ENCODE measurements around the gene PRRC1.

The PRRC1 gene

GRCh38 chr5:127558273-127558672, 40.8 kb downstream of the PRRC1 start:
- ChIA-PET POLR2A (no interaction called here), CTCF (no interaction called here)
- H3K36me3 ChIP-seq (ENCODE audit: control insufficient read depth in 4 of 4, insufficient read depth in 4 of 4, low read length in 3 of 4), result peaks cover 5 to 13% (median 7%) of the 10 kb centered on the region in 4 experiments
- no peaks in the 10 kb centered on the region for H3K27me3 ChIP-seq (replicated peaks in 2 of 5; ENCODE audit: control insufficient read depth in 4 of 5, insufficient read depth in 5 of 5, low read length in 4 of 5)
- DNase-seq, result no peak
- no CpG with 5 or more reads among the region's 2 CpGs for WGBS (ENCODE audit: insufficient coverage)
- H3K4me3 ChIP-seq (ENCODE audit: control insufficient read depth in 1 of 7, extremely low read depth in 1 of 7, insufficient read depth in 4 of 7, low read depth in 2 of 7, low read length in 6 of 7), result no peak overlapping the region
- no peaks in the 10 kb centered on the region for H3K9me3 ChIP-seq (ENCODE audit: control extremely low read depth in 1 of 5, control insufficient read depth in 4 of 5, insufficient read depth in 2 of 5, low read depth in 1 of 5, low read length in 4 of 5)
- peaks cover 0 to 14% (median 3%) of the 10 kb centered on the region in 4 experiments for H3K4me1 ChIP-seq (ENCODE audit: control extremely low read depth in 1 of 4, control insufficient read depth in 4 of 4, insufficient read depth in 4 of 4, low read length in 3 of 4)
- H3K27ac ChIP-seq (ENCODE audit: insufficient read depth in 1 of 2, low read depth in 1 of 2, low read length in 2 of 2, poor library complexity in 1 of 2, severe bottlenecking in 2 of 2), result no peak overlapping the region

GRCh38 chr5:127561254-127561653, 43.8 kb downstream of the PRRC1 start:
- no peaks in the 10 kb centered on the region for H3K27me3 ChIP-seq (replicated peaks in 2 of 5; ENCODE audit: control insufficient read depth in 4 of 5, insufficient read depth in 5 of 5, low read length in 4 of 5)
- no peaks in the 10 kb centered on the region for H3K9me3 ChIP-seq (ENCODE audit: control extremely low read depth in 1 of 5, control insufficient read depth in 4 of 5, insufficient read depth in 2 of 5, low read depth in 1 of 5, low read length in 4 of 5)
- POLR2A ChIA-PET, result no interaction called here
- no CpG with 5 or more reads among the region's 3 CpGs for WGBS (ENCODE audit: insufficient coverage)
- no peak overlapping the region for H3K4me3 ChIP-seq (ENCODE audit: control insufficient read depth in 1 of 7, extremely low read depth in 1 of 7, insufficient read depth in 4 of 7, low read depth in 2 of 7, low read length in 6 of 7)
- no peak overlapping the region for H3K27ac ChIP-seq (ENCODE audit: insufficient read depth in 1 of 2, low read depth in 1 of 2, low read length in 2 of 2, poor library complexity in 1 of 2, severe bottlenecking in 2 of 2)
- DNase-seq, result no peak
- CTCF ChIA-PET, result interaction anchor here (1.4 to 4.7 kb wide), 5 partner anchors 11 to 640 kb away, joined by 3 to 48 read pairs (median 4); no protein-coding TSS in a partner anchor
- H3K36me3 ChIP-seq (ENCODE audit: control insufficient read depth in 4 of 4, insufficient read depth in 4 of 4, low read length in 3 of 4), result no peaks in the 10 kb centered on the region
- peaks cover 3 to 40% (median 23%) of the 10 kb centered on the region in 4 experiments for H3K4me1 ChIP-seq (ENCODE audit: control extremely low read depth in 1 of 4, control insufficient read depth in 4 of 4, insufficient read depth in 4 of 4, low read length in 3 of 4)

GRCh38 chr5:127562252-127562651, 44.8 kb downstream of the PRRC1 start:
- Histone ChIP-seq H3K4me3 (ENCODE audit: control insufficient read depth in 1 of 7, extremely low read depth in 1 of 7, insufficient read depth in 4 of 7, low read depth in 2 of 7, low read length in 6 of 7) (peak overlapping the region in 1 of 7 experiments; percentile 13), H3K9me3 (ENCODE audit: control extremely low read depth in 1 of 5, control insufficient read depth in 4 of 5, insufficient read depth in 2 of 5, low read depth in 1 of 5, low read length in 4 of 5) (no peaks in the 10 kb centered on the region), H3K27me3 (replicated peaks in 2 of 5; ENCODE audit: control insufficient read depth in 4 of 5, insufficient read depth in 5 of 5, low read length in 4 of 5) (no peaks in the 10 kb centered on the region), H3K36me3 (ENCODE audit: control insufficient read depth in 4 of 4, insufficient read depth in 4 of 4, low read length in 3 of 4) (no peaks in the 10 kb centered on the region), H3K4me1 (ENCODE audit: control extremely low read depth in 1 of 4, control insufficient read depth in 4 of 4, insufficient read depth in 4 of 4, low read length in 3 of 4) (peaks cover 13 to 50% (median 32%) of the 10 kb centered on the region in 4 experiments), H3K27ac (ENCODE audit: insufficient read depth in 1 of 2, low read depth in 1 of 2, low read length in 2 of 2, poor library complexity in 1 of 2, severe bottlenecking in 2 of 2) (no peak overlapping the region)
- ChIA-PET CTCF (interaction anchor here (1.0 to 4.7 kb wide), 7 partner anchors 9 to 639 kb away, joined by 3 to 48 read pairs (median 5); no protein-coding TSS in a partner anchor), POLR2A (no interaction called here)
- whole genome bisulfite sequencing (ENCODE audit: insufficient coverage), result no CpG with 5 or more reads among the region's 3 CpGs
- DNase-seq, result peak; percentile 55 to 68 (median 60)

GRCh38 chr5:127563136-127563535, 45.7 kb downstream of the PRRC1 start:
- no peak overlapping the region for H3K27ac ChIP-seq (ENCODE audit: insufficient read depth in 1 of 2, low read depth in 1 of 2, low read length in 2 of 2, poor library complexity in 1 of 2, severe bottlenecking in 2 of 2)
- no peaks in the 10 kb centered on the region for H3K27me3 ChIP-seq (replicated peaks in 2 of 5; ENCODE audit: control insufficient read depth in 4 of 5, insufficient read depth in 5 of 5, low read length in 4 of 5)
- H3K9me3 ChIP-seq (ENCODE audit: control extremely low read depth in 1 of 5, control insufficient read depth in 4 of 5, insufficient read depth in 2 of 5, low read depth in 1 of 5, low read length in 4 of 5), result no peaks in the 10 kb centered on the region
- no peak for DNase-seq
- no peak overlapping the region for H3K4me3 ChIP-seq (ENCODE audit: control insufficient read depth in 1 of 7, extremely low read depth in 1 of 7, insufficient read depth in 4 of 7, low read depth in 2 of 7, low read length in 6 of 7)
- 17% methylated on average over 1 of the region's 2 CpGs for WGBS (ENCODE audit: insufficient coverage)
- ChIA-PET CTCF (interaction anchor here (1.0 to 4.7 kb wide), 14 partner anchors 8 to 643 kb away, joined by 3 to 48 read pairs (median 4); no protein-coding TSS in a partner anchor), POLR2A (no interaction called here)
- H3K4me1 ChIP-seq (ENCODE audit: control extremely low read depth in 1 of 4, control insufficient read depth in 4 of 4, insufficient read depth in 4 of 4, low read length in 3 of 4), result peaks cover 19 to 59% (median 38%) of the 10 kb centered on the region in 4 experiments
- H3K36me3 ChIP-seq (ENCODE audit: control insufficient read depth in 4 of 4, insufficient read depth in 4 of 4, low read length in 3 of 4), result no peaks in the 10 kb centered on the region

GRCh38 chr5:127564002-127564769, 46.7 kb downstream of the PRRC1 start:
- CTCF ChIA-PET, result interaction anchor here (0.6 to 4.7 kb wide), 26 partner anchors 10 to 642 kb away, joined by 3 to 48 read pairs (median 4); no protein-coding TSS in a partner anchor
- peaks cover 19 to 66% (median 40%) of the 10 kb centered on the region in 4 experiments for H3K4me1 ChIP-seq (ENCODE audit: control extremely low read depth in 1 of 4, control insufficient read depth in 4 of 4, insufficient read depth in 4 of 4, low read length in 3 of 4)
- no CpG with 5 or more reads among the region's 2 CpGs for WGBS (ENCODE audit: insufficient coverage)
- no peak overlapping the region for H3K4me3 ChIP-seq (ENCODE audit: control insufficient read depth in 1 of 7, extremely low read depth in 1 of 7, insufficient read depth in 4 of 7, low read depth in 2 of 7, low read length in 6 of 7)
- H3K27ac ChIP-seq (ENCODE audit: insufficient read depth in 1 of 2, low read depth in 1 of 2, low read length in 2 of 2, poor library complexity in 1 of 2, severe bottlenecking in 2 of 2), result no peak overlapping the region
- POLR2A ChIA-PET, result interaction anchor here (0.5 kb wide), 1 partner anchor 215 kb away, joined by 3 read pairs; no protein-coding TSS in a partner anchor
- no peaks in the 10 kb centered on the region for H3K27me3 ChIP-seq (replicated peaks in 2 of 5; ENCODE audit: control insufficient read depth in 4 of 5, insufficient read depth in 5 of 5, low read length in 4 of 5)
- no peaks in the 10 kb centered on the region for H3K9me3 ChIP-seq (ENCODE audit: control extremely low read depth in 1 of 5, control insufficient read depth in 4 of 5, insufficient read depth in 2 of 5, low read depth in 1 of 5, low read length in 4 of 5)
- H3K36me3 ChIP-seq (ENCODE audit: control insufficient read depth in 4 of 4, insufficient read depth in 4 of 4, low read length in 3 of 4), result no peaks in the 10 kb centered on the region
- peak; percentile 81 to 87 (median 81) for DNase-seq

- Histone ChIP-seq H3K9me3 (ENCODE audit: control extremely low read depth in 1 of 5, control insufficient read depth in 4 of 5, insufficient read depth in 2 of 5, low read depth in 1 of 5, low read length in 4 of 5) (no peaks in the 10 kb centered on the region), H3K4me3 (ENCODE audit: control insufficient read depth in 1 of 7, extremely low read depth in 1 of 7, insufficient read depth in 4 of 7, low read depth in 2 of 7, low read length in 6 of 7) (peak overlapping the region in 2 of 7 experiments; percentile 8 to 42), H3K36me3 (ENCODE audit: control insufficient read depth in 4 of 4, insufficient read depth in 4 of 4, low read length in 3 of 4) (no peaks in the 10 kb centered on the region), H3K27ac (ENCODE audit: insufficient read depth in 1 of 2, low read depth in 1 of 2, low read length in 2 of 2, poor library complexity in 1 of 2, severe bottlenecking in 2 of 2) (no peak overlapping the region), H3K27me3 (replicated peaks in 2 of 5; ENCODE audit: control insufficient read depth in 4 of 5, insufficient read depth in 5 of 5, low read length in 4 of 5) (no peaks in the 10 kb centered on the region), H3K4me1 (ENCODE audit: control extremely low read depth in 1 of 4, control insufficient read depth in 4 of 4, insufficient read depth in 4 of 4, low read length in 3 of 4) (peaks cover 19 to 66% (median 42%) of the 10 kb centered on the region in 4 experiments)
- no peak for DNase-seq
- ChIA-PET POLR2A (no interaction called here), CTCF (interaction anchor here (4.7 kb wide), 1 partner anchor 636 kb away, joined by 48 read pairs; no protein-coding TSS in a partner anchor)
- no CpG with 5 or more reads among the region's 1 CpG for WGBS (ENCODE audit: insufficient coverage)
Measured at GRCh38 chr5:127565586-127566270, 48.3 kb downstream of the PRRC1 start.

All from common myeloid progenitor, CD34-positive (primary cell).